ENCODE results near the gene MAGEA11.
"Not testable (repeated sequence)": the region's sequence is repeated elsewhere in the genome, so short reads cannot be mapped to it uniquely, and the experiment has no call there.

The MAGEA11 gene

GRCh38 chrX:149718757-149719156 is 6.9 kb downstream of the MAGEA11 start:
- no peak for DNase-seq (ENCODE audit: low spot score)

GRCh38 chrX:149720021-149720689 is 8.3 kb downstream of the MAGEA11 start:
- no peak for DNase-seq (ENCODE audit: low spot score)

- DNase-seq (ENCODE audit: low spot score): not testable (repeated sequence)
These were observed 9.4 kb downstream of the MAGEA11 start for GRCh38 chrX:149721241-149721640.

- DNase-seq (ENCODE audit: low spot score): no peak
These were observed 9.9 kb downstream of the MAGEA11 start for GRCh38 chrX:149721778-149722177.

GRCh38 chrX:149723583-149724118 is 11.8 kb downstream of the MAGEA11 start:
- not testable (repeated sequence) for DNase-seq (ENCODE audit: low spot score)

GRCh38 chrX:149727308-149727707 is 15.4 kb downstream of the MAGEA11 start:
- DNase-seq (ENCODE audit: low spot score): not testable (repeated sequence)

- DNase-seq (ENCODE audit: low spot score): not testable (repeated sequence)
These were observed 30.4 kb downstream of the MAGEA11 start for GRCh38 chrX:149742269-149742668.

- DNase-seq (ENCODE audit: low spot score): not testable (repeated sequence)
These were observed 34.6 kb downstream of the MAGEA11 start for GRCh38 chrX:149746390-149747007.

- DNase-seq (ENCODE audit: low spot score): no peak
These were observed 45.6 kb downstream of the MAGEA11 start for GRCh38 chrX:149757206-149758067.

GRCh38 chrX:149758068-149758714 is 46.3 kb downstream of the MAGEA11 start:
- no peak for DNase-seq (ENCODE audit: low spot score)

GRCh38 chrX:149758715-149759078 is 46.8 kb downstream of the MAGEA11 start:
- not testable (repeated sequence) for DNase-seq (ENCODE audit: low spot score)

GRCh38 chrX:149759824-149760223 is 48.0 kb downstream of the MAGEA11 start:
- DNase-seq (ENCODE audit: low spot score): no peak

- DNase-seq (ENCODE audit: low spot score): no peak
These were observed 49.1 kb downstream of the MAGEA11 start for GRCh38 chrX:149760965-149761364.

- not testable (repeated sequence) for DNase-seq (ENCODE audit: low spot score)
These were observed 50.2 kb downstream of the MAGEA11 start for GRCh38 chrX:149761858-149762674.

- DNase-seq (ENCODE audit: low spot score): no peak
These were observed 51.1 kb downstream of the MAGEA11 start for GRCh38 chrX:149762696-149763614.
